Liver (tissue), 9 donors: ENCODE data around the gene DAPL1. TPM values are rescaled to one million over a fixed set of nuclear protein-coding genes. Genes with fewer than 3 reads are reported as not detected.

ENCODE experiments used
- DNase-seq: peaks from one replicate; pipeline ENCODE4 v3.0.0-alpha.2; 2017; ENCODE audit warnings: low spot score
- H3K27ac ChIP-seq, 2 donors: one replicate each; pipeline ENCODE4 v1.7.0; 2013; ENCODE audit warnings: inconsistent platforms in 2 of 2, low read length in 2 of 2, control low read depth in 1 of 2, low read depth in 1 of 2, mild to moderate bottlenecking in 1 of 2
- H3K27me3 ChIP-seq, 4 donors: one replicate each; pipeline versions ENCODE4 v1.6.1 to v1.7.0; 2013; ENCODE audit warnings: low read length in 3 of 4, inconsistent platforms in 1 of 4, mild to moderate bottlenecking in 1 of 4, moderate library complexity in 1 of 4; ENCODE audit not compliant: control insufficient read depth in 4 of 4, insufficient read depth in 4 of 4
- H3K36me3 ChIP-seq, 4 donors: one replicate each; pipeline versions ENCODE4 v1.6.1 to v1.7.0; 2013; ENCODE audit warnings: low read length in 3 of 4, mild to moderate bottlenecking in 3 of 4, low read depth in 1 of 4, moderate library complexity in 1 of 4; ENCODE audit not compliant: control insufficient read depth in 4 of 4, insufficient read depth in 3 of 4
- H3K4me1 ChIP-seq, 4 donors: one replicate each; pipeline versions ENCODE4 v1.6.1 to v1.7.0; 2013; ENCODE audit warnings: low read length in 3 of 4, mild to moderate bottlenecking in 3 of 4, moderate library complexity in 1 of 4; ENCODE audit not compliant: control insufficient read depth in 4 of 4, insufficient read depth in 4 of 4
- H3K4me3 ChIP-seq, 3 donors: one replicate each; pipeline versions ENCODE4 v1.6.1 to v1.7.0; 2013; ENCODE audit warnings: low read length in 3 of 3, control low read depth in 1 of 3, low read depth in 1 of 3, mild to moderate bottlenecking in 1 of 3
- H3K9ac ChIP-seq, 2 donors: one replicate each; pipeline ENCODE4 v1.7.0; 2013; ENCODE audit warnings: low read length in 2 of 2, mild to moderate bottlenecking in 2 of 2, moderate library complexity in 2 of 2, control low read depth in 1 of 2, low read depth in 1 of 2
- H3K9me3 ChIP-seq, 4 donors: one replicate each; pipeline versions ENCODE4 v1.6.1 to v1.7.0; 2013; ENCODE audit warnings: low read length in 3 of 4; ENCODE audit not compliant: control insufficient read depth in 4 of 4
- ATF3 ChIP-seq: IDR thresholded peaks from 2 replicates; pipeline ENCODE4 v1.6.1; 2016; ENCODE audit warnings: antibody characterized with exemption
- EGR1 ChIP-seq, 2 donors: IDR thresholded peaks; 2 replicates each; pipeline ENCODE4 v1.6.1; 2016 to 2018; ENCODE audit warnings: antibody characterized with exemption in 2 of 2, low read depth in 2 of 2
- FOXA1 ChIP-seq: IDR thresholded peaks from 2 replicates; pipeline ENCODE4 v1.6.1; 2016; ENCODE audit warnings: antibody characterized with exemption
- FOXA2 ChIP-seq: IDR thresholded peaks from 2 replicates; pipeline ENCODE4 v1.6.1; 2016; ENCODE audit warnings: antibody characterized with exemption
- HNF4A ChIP-seq, 2 donors: conservative IDR thresholded peaks; 2 replicates each; pipeline ENCODE4 v1.6.1; 2016; ENCODE audit warnings: antibody characterized with exemption in 2 of 2, mild to moderate bottlenecking in 2 of 2
- HNF4G ChIP-seq: IDR thresholded peaks from 2 replicates; pipeline ENCODE4 v1.6.1; 2016; ENCODE audit warnings: antibody characterized with exemption
- JUND ChIP-seq, 2 donors: IDR thresholded peaks; 2 replicates each; pipeline ENCODE4 v1.6.1; 2016; ENCODE audit warnings: antibody characterized with exemption in 2 of 2
- MAX ChIP-seq: IDR thresholded peaks from 2 replicates; pipeline ENCODE4 v1.6.1; 2016; ENCODE audit warnings: antibody characterized with exemption
- NR2F2 ChIP-seq: IDR thresholded peaks from 2 replicates; pipeline ENCODE4 v1.6.1; 2016; ENCODE audit warnings: antibody characterized with exemption
- RAD21 ChIP-seq, 2 donors: IDR thresholded peaks; 2 replicates each; pipeline ENCODE4 v1.6.1; 2016; ENCODE audit warnings: antibody characterized with exemption in 2 of 2, mild to moderate bottlenecking in 2 of 2
- REST ChIP-seq: IDR thresholded peaks from 2 replicates; pipeline ENCODE4 v1.6.1; 2016; ENCODE audit warnings: antibody characterized with exemption, mild to moderate bottlenecking
- RXRA ChIP-seq, 2 donors: IDR thresholded peaks; 2 replicates each; pipeline ENCODE4 v1.6.1; 2017 to 2018; ENCODE audit warnings: antibody characterized with exemption in 2 of 2, mild to moderate bottlenecking in 1 of 2
- SP1 ChIP-seq: IDR thresholded peaks from 2 replicates; pipeline ENCODE4 v1.6.1; 2018; ENCODE audit warnings: antibody characterized with exemption, mild to moderate bottlenecking
- TAF1 ChIP-seq: conservative IDR thresholded peaks from 2 replicates; pipeline ENCODE4 v1.6.1; 2016; ENCODE audit warnings: antibody characterized with exemption, mild to moderate bottlenecking
- YY1 ChIP-seq: IDR thresholded peaks from 2 replicates; pipeline ENCODE4 v1.6.1; 2016; ENCODE audit warnings: antibody characterized with exemption, mild to moderate bottlenecking
- ZBTB33 ChIP-seq: IDR thresholded peaks from 2 replicates; pipeline ENCODE4 v1.6.1; 2016; ENCODE audit warnings: antibody characterized with exemption
- WGBS: extraction: QIAGEN DNeasy Blood & Tissue Kit; methylation state at CpG from one replicate; pipeline ENCODE4 v1.1.7; 2013; 5-methylcytosine and 5-hydroxymethylcytosine counted together
- polyA plus RNA-seq, 2 donors: library from polyadenylated mRNA; stranded (reverse) in 1 of 2; unstranded in 1 of 2; fragments of 200-250 nt in 1 of 2; fragments of >200 nt in 1 of 2; fragmentation: Nextera tagmentation in 1 of 2; extraction: Ambion mirVana in 1 of 2; gene quantifications; one replicate each; pipeline versions ENCODE4 v1.2.1 to v1.2.3, GENCODE V29; 2013 to 2015
- total RNA-seq, 2 donors: library from RNA; depleted of rRNA; stranded (reverse); fragments of >200 nt; gene quantifications; one replicate each; pipeline ENCODE4 v1.2.3, GENCODE V29; 2014
- donor health status: healthy.
- donor health status: healthy.
- donor health status: healthy.
- donor health status: healthy.
- donor health status: healthy.

Gene DAPL1
- total and polyA plus RNA-seq, 4 donors, result 0.71 TPM; not detected in 3

- Histone ChIP-seq H3K27me3 (no peaks in the 10 kb centered on the region), H3K4me3 (no peak overlapping the region), H3K9me3 (no peaks in the 10 kb centered on the region), H3K9ac (no peak overlapping the region), H3K27ac (no peak overlapping the region), H3K4me1 (peaks cover 0 to 5% (median 0%) of the 10 kb centered on the region in 4 donors), H3K36me3 (no peaks in the 10 kb centered on the region)
- TF ChIP-seq MAX (no peak), EGR1 (IDR thresholded peaks at IDR 0.05; ENCODE audit: low read depth in 2 of 2) (no peak), FOXA2 (no peak), ATF3 (no peak), YY1 (no peak), FOXA1 (no peak), NR2F2 (no peak), RAD21 (IDR thresholded peaks at IDR 0.05) (no peak), TAF1 (no peak)
- WGBS, result 88% methylated on average over 4 of the region's 4 CpGs
- no peak for DNase-seq
Observed at GRCh38 chr2:158830201-158830600, 35.1 kb downstream of the DAPL1 start.

- Histone ChIP-seq H3K27me3 (no peaks in the 10 kb centered on the region), H3K4me3 (no peak overlapping the region), H3K36me3 (no peaks in the 10 kb centered on the region), H3K9me3 (no peaks in the 10 kb centered on the region), H3K9ac (no peak overlapping the region), H3K4me1 (no peaks in the 10 kb centered on the region), H3K27ac (no peak overlapping the region)
- no peak for DNase-seq
- 91% methylated on average over 3 of the region's 3 CpGs for whole genome bisulfite sequencing
- TF ChIP-seq TAF1 (no peak), RXRA (IDR thresholded peaks at IDR 0.05) (no peak), ATF3 (no peak), NR2F2 (no peak), HNF4A (conservative IDR thresholded peaks at IDR 0.05) (no peak), JUND (IDR thresholded peaks at IDR 0.05) (no peak), MAX (no peak), SP1 (no peak), FOXA2 (no peak), EGR1 (IDR thresholded peaks at IDR 0.05; ENCODE audit: low read depth in 2 of 2) (no peak), RAD21 (IDR thresholded peaks at IDR 0.05) (no peak), ZBTB33 (no peak), REST (no peak), FOXA1 (no peak), HNF4G (no peak)
Observed at GRCh38 chr2:158835431-158835830, 40.3 kb downstream of the DAPL1 start.
